Stomach (tissue), 9 donors: Measurements from ENCODE around the gene ULK3. TPM values are rescaled to one million over a fixed set of nuclear protein-coding genes. Genes with fewer than 3 reads are reported as not detected.

Experiments
- DNase-seq, 2 donors: peaks; one replicate each; pipeline versions ENCODE4 v3.0.0 to v3.0.0-alpha.2; 2013 to 2019
- H3K27ac ChIP-seq, 5 donors: fragments of 200-600 bp in 4 of 5; sonication (generic) in 4 of 5; one replicate each; pipeline ENCODE4 v1.5.1; 2013 to 2019; ENCODE audit warnings: mild to moderate bottlenecking in 1 of 5, moderate library complexity in 1 of 5
- H3K27me3 ChIP-seq, 3 donors: fragments of 200-600 bp; sonication (generic); one replicate each; pipeline ENCODE4 v1.5.1; 2017 to 2019; ENCODE audit warnings: mixed run types in 1 of 3
- H3K36me3 ChIP-seq, 4 donors: fragments of 200-600 bp; sonication (generic); 1 replicate in 3 of 4; 2 replicates in 1 of 4; pipeline ENCODE4 v1.5.1; 2016 to 2019
- H3K4me1 ChIP-seq, 4 donors: fragments of 200-600 bp; sonication (generic); one replicate each; pipeline ENCODE4 v1.5.1; 2016 to 2019
- H3K4me3 ChIP-seq, 4 donors: fragments of 200-600 bp; sonication (generic) in 3 of 4; one replicate each; pipeline ENCODE4 v1.5.1; 2016 to 2019; ENCODE audit warnings: mild to moderate bottlenecking in 1 of 4
- H3K9me3 ChIP-seq, 4 donors: fragments of 200-600 bp; sonication (generic); one replicate each; pipeline ENCODE4 v1.5.1; 2016 to 2019
- CTCF ChIP-seq, 7 experiments: fragments of 450-650 bp in 4 of 7; fragments of 200-600 bp in 3 of 7; sonication (generic) in 3 of 7; IDR thresholded peaks; one replicate each; pipeline ENCODE4 v1.5.1; 2016 to 2019; ENCODE audit warnings: antibody characterized with exemption in 7 of 7, control low read depth in 2 of 7, mild to moderate bottlenecking in 1 of 7
- EP300 ChIP-seq: sonication (generic); formaldehyde crosslinking; IDR thresholded peaks from one replicate; pipeline ENCODE4 v1.6.1; 2017; ENCODE audit warnings: antibody characterized with exemption
- POLR2A ChIP-seq, 4 donors: fragments of 450-650 bp; IDR thresholded peaks; one replicate each; pipeline ENCODE4 v1.6.1; 2016; ENCODE audit warnings: antibody characterized with exemption in 4 of 4, control low read depth in 2 of 4, mild to moderate bottlenecking in 1 of 4, moderate library complexity in 1 of 4
- POLR2AphosphoS5 ChIP-seq, 3 donors: sonication (generic); formaldehyde crosslinking; IDR thresholded peaks; one replicate each; pipeline ENCODE4 v1.6.1; 2016; ENCODE audit warnings: antibody characterized with exemption in 3 of 3
- WGBS, 5 donors: extraction: QIAGEN DNeasy Blood & Tissue Kit in 3 of 5; methylation state at CpG; one replicate each; pipeline versions ENCODE4 v1.1.5 to v1.1.7; 2013 to 2018; 5-methylcytosine and 5-hydroxymethylcytosine counted together
- intact Hi-C: fragments of 100-400 bp; cut with DNase I; formaldehyde crosslinking; loops from one replicate; pipeline ENCODE4 v1.15.1; 2023; ENCODE audit warnings: low total_unique reads
- polyA plus RNA-seq, 3 donors: library from polyadenylated mRNA; stranded (reverse); fragments of 200-250 nt; gene quantifications; one replicate each; pipeline ENCODE4 v1.2.3, GENCODE V29; 2013
- total RNA-seq, 5 donors: library from RNA; depleted of rRNA; stranded (reverse); fragments of >200 nt; gene quantifications; one replicate each; pipeline versions ENCODE4 v1.1.0 to v1.2.3, GENCODE V29; 2014 to 2016
- donor health status: healthy with polysubstance abuse.
- donor health status: Bipolar disorder and iron deficiency.
- donor health status: healthy.

Gene ULK3
- total and polyA plus RNA-seq, 8 donors, result 19.4 to 251 (median 46.2) TPM

- H3K27ac ChIP-seq, result peak overlapping the region in 2 of 5 donors; percentile 10 to 18
Observed at GRCh38 chr15:74865316-74865715, 22.4 kb upstream of the ULK3 start.

GRCh38 chr15:74864296-74864695, 21.3 kb upstream of the ULK3 start:
- 82 to 89% (median 87%) methylated on average over 6 of the region's 6 CpGs for WGBS, 5 donors
- Histone ChIP-seq H3K27me3 (no peaks in the 10 kb centered on the region), H3K9me3 (no peaks in the 10 kb centered on the region), H3K4me1 (peaks cover 51 to 74% (median 60%) of the 10 kb centered on the region in 4 donors), H3K36me3 (peaks cover 0 to 13% (median 6%) of the 10 kb centered on the region in 4 donors), H3K27ac (peak overlapping the region in 1 of 5 donors; percentile 26), H3K4me3 (no peak overlapping the region)
- intact Hi-C loops, result no loop called here
- TF ChIP-seq POLR2A (IDR thresholded peaks at IDR 0.05) (no peak), EP300 (no peak), POLR2AphosphoS5 (IDR thresholded peaks at IDR 0.05) (no peak), CTCF (IDR thresholded peaks at IDR 0.05) (no peak)
- no peak for DNase-seq

More at GRCh38 chr15:74865316-74865715, 22.4 kb upstream of the ULK3 start:
- Histone ChIP-seq H3K9me3 (no peaks in the 10 kb centered on the region), H3K27me3 (no peaks in the 10 kb centered on the region), H3K4me1 (peaks cover 53 to 74% (median 61%) of the 10 kb centered on the region in 4 donors), H3K36me3 (peaks cover 0 to 13% (median 6%) of the 10 kb centered on the region in 4 donors), H3K4me3 (no peak overlapping the region)
- no peak for TF ChIP-seq EP300
- no peak for TF ChIP-seq CTCF (IDR thresholded peaks at IDR 0.05)
- no peak for TF ChIP-seq POLR2A (IDR thresholded peaks at IDR 0.05)
- no peak for TF ChIP-seq POLR2AphosphoS5 (IDR thresholded peaks at IDR 0.05)
- WGBS, 5 donors, result 46 to 80% (median 61%) methylated on average over 2 of the region's 2 CpGs
- DNase-seq, result no peak
- intact Hi-C loops, result no loop called here

GRCh38 chr15:74863239-74864056, 20.5 kb upstream of the ULK3 start:
- H3K4me1 ChIP-seq, result peaks cover 50 to 74% (median 60%) of the 10 kb centered on the region in 4 donors
- TF ChIP-seq EP300, result no peak
- no peak for TF ChIP-seq CTCF (IDR thresholded peaks at IDR 0.05)
- TF ChIP-seq POLR2A (IDR thresholded peaks at IDR 0.05), result no peak
- no peak for TF ChIP-seq POLR2AphosphoS5 (IDR thresholded peaks at IDR 0.05)
- 73 to 82% (median 76%) methylated on average over 11 of the region's 11 CpGs for WGBS, 5 donors
- peak overlapping the region in 4 of 5 donors; percentile 3 to 38 (median 20) for H3K27ac ChIP-seq
- no peaks in the 10 kb centered on the region for H3K27me3 ChIP-seq
- H3K4me3 ChIP-seq, result no peak overlapping the region
- H3K9me3 ChIP-seq, result no peaks in the 10 kb centered on the region
- intact Hi-C loops, result no loop called here
- no peak for DNase-seq
- peaks cover 0 to 13% (median 6%) of the 10 kb centered on the region in 4 donors for H3K36me3 ChIP-seq

GRCh38 chr15:74858369-74858740, 15.4 kb upstream of the ULK3 start:
- intact Hi-C loops, result no loop called here
- Histone ChIP-seq H3K4me3 (no peak overlapping the region), H3K27me3 (no peaks in the 10 kb centered on the region), H3K4me1 (peaks cover 35 to 49% (median 38%) of the 10 kb centered on the region in 4 donors), H3K27ac (peak overlapping the region in 2 of 5 donors; percentile 34 to 43), H3K9me3 (no peaks in the 10 kb centered on the region), H3K36me3 (peaks cover 9 to 25% (median 15%) of the 10 kb centered on the region in 4 donors)
- 59 to 76% (median 68%) methylated on average over 4 of the region's 4 CpGs for WGBS, 5 donors
- DNase-seq, result no peak
- TF ChIP-seq CTCF (IDR thresholded peaks at IDR 0.05), result no peak
- TF ChIP-seq EP300, result no peak
- TF ChIP-seq POLR2AphosphoS5 (IDR thresholded peaks at IDR 0.05), result no peak
- no peak for TF ChIP-seq POLR2A (IDR thresholded peaks at IDR 0.05)
